Vagina (tissue), 2 donors: Measurements from ENCODE around the gene ZNF316.

Experiments
- POLR2A ChIP-seq, 2 donors: fragments of 450-650 bp; IDR thresholded peaks; one replicate each; pipeline ENCODE4 v1.6.1; 2017; ENCODE audit warnings: antibody characterized with exemption in 2 of 2, mild to moderate bottlenecking in 2 of 2, moderate library complexity in 2 of 2
- POLR2AphosphoS5 ChIP-seq, 2 donors: sonication (generic); formaldehyde crosslinking; IDR thresholded peaks; one replicate each; pipeline ENCODE4 v1.9.0; 2017; ENCODE audit warnings: antibody characterized with exemption in 2 of 2, mild to moderate bottlenecking in 2 of 2, low read depth in 1 of 2; ENCODE audit not compliant: insufficient read depth in 1 of 2
- TF ChIP-seq, protein P1 (sequence below), 3 experiments: fragments of 450-650 bp in 2 of 3; fragments of 200-600 bp in 1 of 3; sonication (generic) in 1 of 3; IDR thresholded peaks; one replicate each; pipeline ENCODE4 v1.5.1; 2017 to 2019; ENCODE audit warnings: antibody characterized with exemption in 3 of 3, mild to moderate bottlenecking in 2 of 3, moderate library complexity in 2 of 3

DNA sequence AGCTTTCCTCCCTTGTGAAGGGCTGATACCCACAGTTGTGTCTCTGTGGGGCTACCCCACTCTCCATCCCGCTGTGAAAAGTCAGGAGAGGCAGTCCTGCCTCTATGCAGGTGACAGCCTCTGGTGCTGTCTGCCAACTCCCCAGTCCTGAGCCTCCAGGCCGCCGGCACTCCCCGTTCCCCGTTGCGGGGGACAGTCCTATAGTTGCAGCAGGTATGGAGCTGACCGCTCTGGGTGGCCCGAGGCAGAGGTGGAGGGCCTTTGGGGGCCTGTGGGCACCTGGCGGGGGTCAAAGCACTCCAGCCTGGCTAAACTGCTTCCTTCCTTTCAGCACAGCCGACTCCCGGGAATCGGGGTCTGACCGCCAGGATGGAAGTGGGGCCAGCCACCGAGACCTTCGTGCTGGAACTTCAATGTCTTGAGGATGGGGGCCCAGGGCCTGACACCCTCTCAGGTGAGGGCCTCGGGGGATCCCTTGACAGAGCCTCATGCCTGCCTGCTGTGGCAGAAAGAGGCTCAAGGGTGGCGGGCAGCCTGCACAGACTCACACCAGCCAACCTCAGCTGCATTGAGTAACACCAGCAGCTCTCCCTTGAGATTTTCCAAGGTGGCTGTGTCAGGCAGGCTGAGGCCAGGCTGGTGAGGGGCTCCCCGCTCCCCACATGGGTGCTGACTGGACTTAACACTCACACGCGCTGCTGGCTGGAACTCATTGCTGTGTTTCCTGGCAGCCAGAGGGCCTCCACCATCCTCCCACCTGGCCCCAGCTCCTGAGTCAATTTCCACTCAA, 20.1 kb upstream of the ZNF316 start:
- TF ChIP-seq, protein P1, sequence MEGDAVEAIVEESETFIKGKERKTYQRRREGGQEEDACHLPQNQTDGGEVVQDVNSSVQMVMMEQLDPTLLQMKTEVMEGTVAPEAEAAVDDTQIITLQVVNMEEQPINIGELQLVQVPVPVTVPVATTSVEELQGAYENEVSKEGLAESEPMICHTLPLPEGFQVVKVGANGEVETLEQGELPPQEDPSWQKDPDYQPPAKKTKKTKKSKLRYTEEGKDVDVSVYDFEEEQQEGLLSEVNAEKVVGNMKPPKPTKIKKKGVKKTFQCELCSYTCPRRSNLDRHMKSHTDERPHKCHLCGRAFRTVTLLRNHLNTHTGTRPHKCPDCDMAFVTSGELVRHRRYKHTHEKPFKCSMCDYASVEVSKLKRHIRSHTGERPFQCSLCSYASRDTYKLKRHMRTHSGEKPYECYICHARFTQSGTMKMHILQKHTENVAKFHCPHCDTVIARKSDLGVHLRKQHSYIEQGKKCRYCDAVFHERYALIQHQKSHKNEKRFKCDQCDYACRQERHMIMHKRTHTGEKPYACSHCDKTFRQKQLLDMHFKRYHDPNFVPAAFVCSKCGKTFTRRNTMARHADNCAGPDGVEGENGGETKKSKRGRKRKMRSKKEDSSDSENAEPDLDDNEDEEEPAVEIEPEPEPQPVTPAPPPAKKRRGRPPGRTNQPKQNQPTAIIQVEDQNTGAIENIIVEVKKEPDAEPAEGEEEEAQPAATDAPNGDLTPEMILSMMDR (IDR thresholded peaks at IDR 0.05), result no peak
- TF ChIP-seq POLR2A (IDR thresholded peaks at IDR 0.05) (no peak), POLR2AphosphoS5 (IDR thresholded peaks at IDR 0.05; ENCODE audit: insufficient read depth in 1 of 2, low read depth in 1 of 2) (no peak)
